ENCODE results near the gene NIPBL.
"Not testable (repeated sequence)": the region's sequence is repeated elsewhere in the genome, so short reads cannot be mapped to it uniquely, and the experiment has no call there.

The NIPBL gene

GRCh38 chr5:36879274-36880033 is 2.9 kb downstream of the NIPBL start:
- DNase-seq, result no peak

GRCh38 chr5:36880761-36881160 is 4.2 kb downstream of the NIPBL start:
- DNase-seq, result no peak

- no peak for DNase-seq
These were observed 4.7 kb downstream of the NIPBL start for GRCh38 chr5:36881304-36881703.

GRCh38 chr5:36881807-36882206 is 5.2 kb downstream of the NIPBL start:
- DNase-seq, result no peak

GRCh38 chr5:36882250-36882649 is 5.7 kb downstream of the NIPBL start:
- no peak for DNase-seq

- DNase-seq, result no peak
These were observed 7.4 kb downstream of the NIPBL start for GRCh38 chr5:36883894-36884462.

GRCh38 chr5:36885149-36885548 is 8.6 kb downstream of the NIPBL start:
- no peak for DNase-seq

GRCh38 chr5:36885566-36886485 is 9.3 kb downstream of the NIPBL start:
- DNase-seq, result no peak

- DNase-seq, result no peak
These were observed 10.2 kb downstream of the NIPBL start for GRCh38 chr5:36886791-36887190.

- no peak for DNase-seq
These were observed 11.0 kb downstream of the NIPBL start for GRCh38 chr5:36887532-36887931.

GRCh38 chr5:36888303-36888702 is 11.7 kb downstream of the NIPBL start:
- DNase-seq, result no peak

- DNase-seq, result no peak
These were observed 12.7 kb downstream of the NIPBL start for GRCh38 chr5:36889264-36889663.

- no peak for DNase-seq
These were observed 14.7 kb downstream of the NIPBL start for GRCh38 chr5:36891266-36891665.

GRCh38 chr5:36892085-36892830 is 15.7 kb downstream of the NIPBL start:
- not testable (repeated sequence) for DNase-seq

GRCh38 chr5:36894954-36895353 is 18.4 kb downstream of the NIPBL start:
- no peak for DNase-seq

- DNase-seq, result no peak
These were observed 19.9 kb downstream of the NIPBL start for GRCh38 chr5:36896476-36896875.

GRCh38 chr5:36897616-36898015 is 21.0 kb downstream of the NIPBL start:
- no peak for DNase-seq

GRCh38 chr5:36899860-36900259 is 23.3 kb downstream of the NIPBL start:
- DNase-seq, result no peak

- no peak for DNase-seq
These were observed 23.7 kb downstream of the NIPBL start for GRCh38 chr5:36900283-36900682.

- DNase-seq, result not testable (repeated sequence)
These were observed 24.5 kb downstream of the NIPBL start for GRCh38 chr5:36901077-36901476.

- DNase-seq, result no peak
These were observed 25.3 kb downstream of the NIPBL start for GRCh38 chr5:36901856-36902255.

- DNase-seq, result no peak
These were observed 25.8 kb downstream of the NIPBL start for GRCh38 chr5:36902353-36902752.

GRCh38 chr5:36904677-36905076 is 28.1 kb downstream of the NIPBL start:
- no peak for DNase-seq

Data from SW 1271 (cell line).